Activated T-helper 1 cell treated with anti-CD3 and anti-CD28 coated beads, Interleukin-2, amount 50 U/mL, for 16 hours (primary cell): ENCODE data around the gene FAM187B.
A peak's percentile ranks its signal among the peaks of the same experiment; 100 is the strongest.
"Not testable (repeated sequence)": the region's sequence is repeated elsewhere in the genome, so short reads cannot be mapped to it uniquely, and the experiment has no call there.

ENCODE experiments used
- DNase-seq, 2 donors: peaks; one replicate each; pipeline ENCODE4 v3.0.0-alpha.2; 2020; ENCODE audit warnings: low read depth in 1 of 2, low spot score in 1 of 2

FAM187B gene

GRCh38 chr19:35236638-35237400 lies 8.3 kb upstream of the FAM187B start:
- DNase-seq, result no peak

- no peak for DNase-seq
Measured at GRCh38 chr19:35232912-35233311, 4.4 kb upstream of the FAM187B start.

DNA sequence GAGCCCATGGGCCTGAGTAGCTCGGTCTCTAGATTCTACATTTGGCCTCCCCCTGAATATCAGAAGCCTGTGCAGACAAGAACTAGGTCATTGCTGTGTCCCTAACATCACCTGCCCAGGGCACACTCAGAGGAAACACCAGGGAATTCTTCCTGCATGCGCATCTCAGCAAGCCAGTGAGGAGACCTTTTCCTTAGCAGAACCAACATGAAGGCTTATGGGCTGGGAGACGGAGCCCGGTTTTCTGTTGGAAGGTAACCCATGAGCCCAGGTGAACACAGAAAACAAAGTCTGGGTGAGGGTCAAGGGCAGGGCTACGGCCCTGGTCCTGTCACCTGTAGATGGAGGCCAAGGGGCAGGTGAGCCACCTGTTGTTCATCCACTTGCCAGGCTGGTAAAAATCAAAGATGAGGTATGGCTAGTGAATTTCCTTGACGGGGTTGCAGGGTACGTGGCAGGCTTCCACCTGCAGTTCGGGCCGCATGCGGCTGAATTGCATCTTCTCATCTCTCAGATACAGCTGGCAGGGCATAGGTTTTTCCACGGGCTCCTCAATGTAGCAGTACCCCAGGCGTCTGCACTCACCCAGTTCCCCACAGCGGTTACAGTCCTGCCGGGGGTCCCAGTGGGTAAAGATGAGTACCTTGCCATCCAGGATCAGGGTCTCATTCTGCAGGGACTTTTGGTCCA lies 3.6 kb upstream of the FAM187B start:
- DNase-seq, result no peak

- DNase-seq, result no peak
Measured at GRCh38 chr19:35229601-35230000, 1.1 kb upstream of the FAM187B start.

DNA sequence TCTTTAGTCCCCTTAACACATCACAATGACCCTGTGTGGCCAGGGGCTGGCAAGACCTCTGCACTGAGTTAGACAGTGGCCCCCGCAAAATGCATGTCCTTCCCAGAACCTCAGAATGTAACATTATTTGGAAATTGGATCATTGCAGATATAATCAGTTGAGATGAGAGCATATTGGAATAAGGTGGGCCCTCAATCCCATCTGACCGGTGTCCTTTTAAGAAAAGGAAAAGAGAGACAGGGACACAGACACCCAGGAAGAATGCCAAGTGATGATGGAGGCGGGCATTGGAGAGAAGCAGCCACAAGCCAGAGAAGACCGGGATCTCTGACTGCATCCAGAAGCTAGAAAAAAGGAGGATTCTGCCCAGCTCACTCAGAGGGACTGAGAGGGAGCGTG lies 1.8 kb downstream of the FAM187B start:
- DNase-seq, result no peak

- no peak for DNase-seq
Measured at GRCh38 chr19:35225951-35226350, 2.6 kb downstream of the FAM187B start.

DNA sequence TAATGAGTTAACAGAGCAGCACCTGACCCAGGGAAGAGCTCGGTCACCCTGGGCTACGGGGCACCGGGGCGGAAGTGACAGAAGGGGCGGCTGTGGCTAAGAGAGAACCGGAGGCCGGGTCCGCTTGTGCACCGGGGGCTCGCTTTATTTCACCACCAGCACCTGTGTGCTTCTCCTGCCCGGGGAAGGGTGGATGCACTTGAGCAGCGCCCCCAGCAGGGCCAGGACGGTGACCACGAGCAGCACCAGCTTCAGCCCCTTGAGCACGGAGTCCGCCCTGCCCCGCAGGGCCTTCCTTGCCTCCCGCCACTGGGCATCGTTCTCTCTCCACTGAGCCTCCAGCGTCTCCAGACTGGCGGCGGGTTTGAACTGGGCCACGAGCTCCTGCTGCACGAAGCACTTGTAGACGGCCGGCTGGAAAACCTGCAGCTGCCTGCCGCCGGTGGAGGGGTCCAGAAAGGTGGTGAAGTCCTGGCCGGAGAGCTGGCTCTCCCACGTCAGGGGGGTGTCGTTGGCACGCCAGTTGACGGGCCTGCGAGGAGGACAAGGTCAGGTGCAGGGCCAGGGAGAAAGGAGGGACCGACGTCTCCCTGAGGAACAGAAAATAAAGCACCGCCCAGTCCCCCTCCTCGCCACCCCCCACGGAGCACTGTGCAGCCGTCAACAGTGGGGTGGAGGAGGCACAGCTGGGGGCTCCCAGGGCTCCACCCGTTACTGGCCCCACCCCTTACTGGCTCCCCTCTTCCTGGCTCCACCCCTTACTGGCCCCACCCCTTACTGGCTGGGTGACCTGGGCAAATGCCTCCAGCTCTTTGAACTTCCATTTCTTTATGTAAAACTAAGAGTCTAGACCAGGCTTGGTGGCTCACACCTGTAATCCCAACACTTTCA lies 3.6 kb downstream of the FAM187B start:
- DNase-seq, result no peak

- DNase-seq, result no peak
Measured at GRCh38 chr19:35223862-35224505, 4.6 kb downstream of the FAM187B start.

GRCh38 chr19:35223084-35223790 lies 5.3 kb downstream of the FAM187B start:
- no peak for DNase-seq

- DNase-seq, result no peak
Measured at GRCh38 chr19:35222373-35223015, 6.0 kb downstream of the FAM187B start.

- DNase-seq, result not testable (repeated sequence)
Measured at GRCh38 chr19:35220973-35221590, 7.5 kb downstream of the FAM187B start.

GRCh38 chr19:35220315-35220921 lies 8.1 kb downstream of the FAM187B start:
- no peak for DNase-seq

DNA sequence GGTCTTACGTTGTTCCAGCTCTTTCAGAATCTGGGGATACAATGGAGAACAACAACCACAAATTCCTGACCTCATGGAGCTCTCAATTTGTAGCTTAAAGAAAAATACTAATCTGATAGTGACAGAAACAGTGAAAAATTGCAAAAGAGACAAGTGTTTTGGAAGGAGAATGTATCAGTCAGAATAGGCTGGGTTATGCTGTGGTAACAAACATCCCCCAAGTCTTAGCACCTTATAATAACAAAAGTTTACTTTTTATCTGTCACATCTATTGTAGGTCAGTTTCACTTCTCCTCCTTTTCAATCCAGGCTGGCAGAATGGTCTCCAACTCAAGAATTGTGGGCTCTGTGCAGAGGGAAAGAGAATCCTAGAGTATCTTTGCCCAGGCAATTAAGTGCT lies 9.5 kb downstream of the FAM187B start:
- DNase-seq, result no peak

DNA sequence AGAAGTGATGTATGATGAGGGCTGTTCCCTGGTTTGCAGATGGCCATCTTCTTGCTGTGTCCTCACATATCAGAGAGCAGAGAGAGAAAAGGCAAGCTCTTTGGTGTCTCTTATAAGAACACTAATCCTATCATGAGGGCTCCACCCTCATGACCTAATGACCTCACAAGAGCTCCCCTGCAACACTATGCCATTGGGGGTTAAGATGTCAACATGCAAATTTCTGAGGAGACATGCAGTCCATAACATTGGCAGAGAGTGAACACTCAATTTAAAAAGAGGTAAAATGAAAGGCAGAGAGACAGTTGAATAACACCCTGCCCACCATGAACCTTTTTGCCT lies 10.9 kb downstream of the FAM187B start:
- DNase-seq, result no peak

- peak in 1 of 2 donors; percentile 24 for DNase-seq
Measured at GRCh38 chr19:35216833-35217648, 11.5 kb downstream of the FAM187B start.

- no peak for DNase-seq
Measured at GRCh38 chr19:35216016-35216832, 12.3 kb downstream of the FAM187B start.

DNA sequence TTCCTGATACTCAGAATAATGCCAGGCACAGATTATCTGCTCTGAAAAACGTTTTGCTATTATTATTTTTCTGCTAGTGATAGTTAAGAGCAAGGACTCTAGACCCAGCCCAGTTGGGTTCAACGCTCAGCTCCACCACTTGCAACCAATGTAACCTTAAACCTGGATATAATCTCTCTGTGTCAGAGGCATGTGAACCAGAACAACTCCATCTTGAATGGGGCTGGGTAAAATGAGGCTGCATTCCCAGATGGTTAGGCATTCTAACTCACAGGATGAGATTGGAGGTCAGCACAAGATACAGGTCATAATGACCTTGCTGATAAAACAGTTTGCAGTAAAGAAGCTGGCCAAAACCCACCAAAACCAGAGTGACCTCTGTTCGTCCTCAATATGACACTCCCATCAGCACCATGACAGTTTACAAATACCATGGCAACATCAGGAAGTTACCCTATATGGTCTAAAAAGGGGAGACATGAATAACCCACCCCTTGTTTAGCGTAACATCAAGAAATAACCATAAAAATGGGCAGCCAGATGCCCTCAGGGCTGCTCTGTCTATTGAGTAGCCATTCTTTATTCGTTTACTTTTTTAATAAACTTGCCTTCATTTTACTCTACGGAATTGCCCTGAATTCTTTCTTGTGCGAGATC lies 13.6 kb downstream of the FAM187B start:
- no peak for DNase-seq
